Neural cell (in vitro differentiated cells): Measurements from ENCODE around the gene RIC8B. TPM values are rescaled to one million over a fixed set of nuclear protein-coding genes. Genes with fewer than 3 reads are reported as not detected.

Experiments used
- H2AFZ ChIP-seq: fragments of 200-600, 300-800 bp; sonication (generic), shearing (Covaris generic); 2 replicates; pipeline ENCODE4 v1.6.0; 2014; ENCODE audit warnings: low read depth, mild to moderate bottlenecking, antibody characterized with exemption, low read length, moderate library complexity
- H3F3A ChIP-seq: fragments of 200-600 bp; shearing (Covaris generic); 2 replicates; pipeline ENCODE4 v1.6.1; 2016; ENCODE audit warnings: mild to moderate bottlenecking, moderate library complexity, mixed read lengths, antibody characterized with exemption, low read length; ENCODE audit not compliant: insufficient read depth, poor library complexity, severe bottlenecking
- H3K27ac ChIP-seq: fragments of 200-600, 300-800 bp; sonication (generic), shearing (Covaris generic); 2 replicates; pipeline ENCODE4 v1.5.1; 2014; ENCODE audit warnings: mild to moderate bottlenecking, low read length, moderate library complexity
- H3K27me3 ChIP-seq: fragments of 300-800, 200-600 bp; sonication (generic), shearing (Covaris generic); 2 replicates; pipeline ENCODE4 v1.6.0; 2014; ENCODE audit warnings: mild to moderate bottlenecking, low read depth, low read length, moderate library complexity; ENCODE audit not compliant: insufficient read depth
- H3K36me3 ChIP-seq: fragments of 300-800, 200-600 bp; sonication (generic), shearing (Covaris generic); 2 replicates; pipeline ENCODE4 v1.5.1; 2014; ENCODE audit warnings: mild to moderate bottlenecking, antibody characterized with exemption, low read length, moderate library complexity; ENCODE audit not compliant: insufficient read depth
- H3K4me2 ChIP-seq: fragments of 300-800, 200-600 bp; sonication (generic), shearing (Covaris generic); 2 replicates; pipeline ENCODE4 v1.6.0; 2014; ENCODE audit warnings: mild to moderate bottlenecking, low read length
- H3K4me3 ChIP-seq: fragments of 300-800, 200-600 bp; sonication (generic), shearing (Covaris generic); 2 replicates; pipeline ENCODE4 v1.5.1; 2014; ENCODE audit warnings: mild to moderate bottlenecking, low read length, moderate library complexity
- H3K79me2 ChIP-seq: fragments of 200-600 bp; shearing (Covaris generic); replicated peaks from 2 replicates; pipeline ENCODE4 v1.6.0; 2014; ENCODE audit warnings: mild to moderate bottlenecking, low read length, moderate library complexity; ENCODE audit not compliant: insufficient read depth
- H3K9ac ChIP-seq: fragments of 300-800, 200-600 bp; sonication (generic), shearing (Covaris generic); 2 replicates; pipeline ENCODE4 v1.6.1; 2016; ENCODE audit warnings: mild to moderate bottlenecking, low read length, mixed read lengths
- H3K9me2 ChIP-seq: fragments of 200-600 bp; shearing (Covaris generic); 2 replicates; pipeline ENCODE4 v1.6.1; 2016; ENCODE audit warnings: mild to moderate bottlenecking, low read length, mixed read lengths; ENCODE audit not compliant: insufficient read depth
- H3K9me3 ChIP-seq: fragments of 200-600, 300-800 bp; sonication (generic), shearing (Covaris generic); 2 replicates; pipeline ENCODE4 v1.6.1; 2016; ENCODE audit warnings: mild to moderate bottlenecking, mixed run types, low read length, moderate library complexity, mixed read lengths
- H4K20me1 ChIP-seq: fragments of 200-600 bp; shearing (Covaris generic); 2 replicates; pipeline ENCODE4 v1.6.1; 2016; ENCODE audit warnings: mild to moderate bottlenecking, mixed run types; ENCODE audit not compliant: insufficient read depth
- CTCF ChIP-seq: fragments of 450-650 bp; IDR thresholded peaks from 2 replicates; pipeline ENCODE4 v1.5.1; 2014; ENCODE audit warnings: antibody characterized with exemption, mild to moderate bottlenecking, moderate library complexity; ENCODE audit not compliant: poor library complexity, severe bottlenecking
- EP300 ChIP-seq: fragments of 450-650 bp; conservative IDR thresholded peaks from 2 replicates; pipeline ENCODE4 v1.6.1; 2014; ENCODE audit warnings: antibody characterized with exemption, mild to moderate bottlenecking, moderate library complexity; ENCODE audit not compliant: poor library complexity, severe bottlenecking
- EZH2 ChIP-seq: fragments of 200-600, 300-800 bp; shearing (Covaris generic), sonication (generic); IDR thresholded peaks from 2 replicates; pipeline ENCODE4 v1.6.1; 2014; ENCODE audit warnings: antibody characterized with exemption, low read length, borderline replicate concordance, mild to moderate bottlenecking; ENCODE audit not compliant: insufficient read depth, poor library complexity, severe bottlenecking
- MXI1 ChIP-seq: fragments of 450-650 bp; conservative IDR thresholded peaks from 2 replicates; pipeline ENCODE4 v1.6.1; 2014; ENCODE audit warnings: antibody characterized with exemption, mild to moderate bottlenecking; ENCODE audit not compliant: poor library complexity, severe bottlenecking
- POLR2AphosphoS5 ChIP-seq: IDR thresholded peaks from 2 replicates; pipeline ENCODE4 v1.6.1; 2012
- RAD21 ChIP-seq: fragments of 450-650 bp; conservative IDR thresholded peaks from 2 replicates; pipeline ENCODE4 v1.6.1; 2014; ENCODE audit warnings: antibody characterized with exemption, mild to moderate bottlenecking, moderate library complexity
- REST ChIP-seq: IDR thresholded peaks from 2 replicates; pipeline ENCODE4 v1.6.1; 2012; ENCODE audit warnings: borderline replicate concordance
- SMC3 ChIP-seq: fragments of 450-650 bp; conservative IDR thresholded peaks from 2 replicates; pipeline ENCODE4 v1.6.1; 2014; ENCODE audit warnings: antibody characterized with exemption, mild to moderate bottlenecking, moderate library complexity; ENCODE audit not compliant: poor library complexity
- TAF1 ChIP-seq: IDR thresholded peaks from 2 replicates; pipeline ENCODE4 v1.6.1; 2012; ENCODE audit warnings: low read depth
- polyA plus RNA-seq: library from polyadenylated mRNA; depleted of rRNA; stranded (reverse); fragments of >200 nt; gene quantifications from 2 replicates; pipeline ENCODE4 v1.2.3, GENCODE V29; 2014

The RIC8B gene
- polyA plus RNA-seq, 1 donor from 2014 or later = 30.0 TPM

- H3K27ac ChIP-seq = no peak overlapping the region
- no peaks in the 10 kb centered on the region for H3K9me3 ChIP-seq
- H2AFZ ChIP-seq = no peak overlapping the region
- H3K9ac ChIP-seq = no peak overlapping the region
- H3K4me2 ChIP-seq = no peak overlapping the region
- TF ChIP-seq EZH2 (no peak), SMC3 (no peak), POLR2AphosphoS5 (no peak), TAF1 (no peak), RAD21 (no peak), REST (no peak), MXI1 (no peak), CTCF (no peak), EP300 (no peak)
- H3K79me2 ChIP-seq = no peaks in the 10 kb centered on the region
- no peaks in the 10 kb centered on the region for H3F3A ChIP-seq
- H3K4me3 ChIP-seq = no peak overlapping the region
- no peaks in the 10 kb centered on the region for H4K20me1 ChIP-seq
- peaks cover 5% of the 10 kb centered on the region for H3K36me3 ChIP-seq
- no peaks in the 10 kb centered on the region for H3K9me2 ChIP-seq
- H3K27me3 ChIP-seq = no peaks in the 10 kb centered on the region
Observed at GRCh38 chr12:106819991-106820390, 45.5 kb downstream of the RIC8B start.

GRCh38 chr12:106831699-106832098, 57.2 kb downstream of the RIC8B start:
- H3K27me3 ChIP-seq = no peaks in the 10 kb centered on the region

More at GRCh38 chr12:106831699-106832098, 57.2 kb downstream of the RIC8B start:
- H3F3A ChIP-seq = no peaks in the 10 kb centered on the region
- H3K36me3 ChIP-seq = no peaks in the 10 kb centered on the region
- H3K79me2 ChIP-seq = no peaks in the 10 kb centered on the region
- no peak overlapping the region for H2AFZ ChIP-seq
- H3K4me3 ChIP-seq = no peak overlapping the region
- H3K27ac ChIP-seq = no peak overlapping the region
- no peak overlapping the region for H3K9ac ChIP-seq
- TF ChIP-seq TAF1 (no peak), EZH2 (no peak), EP300 (no peak), POLR2AphosphoS5 (no peak), REST (no peak), MXI1 (no peak), RAD21 (no peak), SMC3 (no peak), CTCF (no peak)
- no peak overlapping the region for H3K4me2 ChIP-seq
- no peaks in the 10 kb centered on the region for H4K20me1 ChIP-seq
- no peaks in the 10 kb centered on the region for H3K9me2 ChIP-seq
- H3K9me3 ChIP-seq = no peaks in the 10 kb centered on the region
